ENCODE data around the gene LRRC7.

Gene LRRC7

GRCh38 chr1:69862906-69863305, 295.2 kb downstream of the LRRC7 start:
- Histone ChIP-seq H3K27me3 (ENCODE audit: insufficient read depth, low read length, poor library complexity, severe bottlenecking) (no peaks in the 10 kb centered on the region), H3K4me1 (ENCODE audit: insufficient read depth, low read length, poor library complexity, severe bottlenecking) (peaks cover 9% of the 10 kb centered on the region), H3K79me2 (ENCODE audit: insufficient read depth, low read length) (no peaks in the 10 kb centered on the region), H3K9me2 (replicated peaks; ENCODE audit: low read depth, low read length) (no peaks in the 10 kb centered on the region), H3F3A (ENCODE audit: low read depth) (no peaks in the 10 kb centered on the region), H4K20me1 (ENCODE audit: insufficient read depth, low read length, poor library complexity, severe bottlenecking) (no peaks in the 10 kb centered on the region), H3K4me3 (ENCODE audit: low read length, poor library complexity, severe bottlenecking) (no peak overlapping the region), H2AFZ (ENCODE audit: low read length) (no peak overlapping the region), H3K9me3 (ENCODE audit: insufficient read depth, low read depth, low read length) (no peaks in the 10 kb centered on the region), H3K36me3 (ENCODE audit: insufficient read depth, low read length) (no peaks in the 10 kb centered on the region), H3K9ac (ENCODE audit: low read depth, low read length, poor library complexity, severe bottlenecking) (no peak overlapping the region), H3K4me2 (ENCODE audit: low read depth, low read length, poor library complexity, severe bottlenecking) (no peak overlapping the region)
- no peak for TF ChIP-seq EZH2phosphoT487 (IDR thresholded peaks at IDR 0.05; ENCODE audit: borderline replicate concordance)
- TF ChIP-seq CTCF (conservative IDR thresholded peaks at IDR 0.05; ENCODE audit: low read length) = no peak

DNA sequence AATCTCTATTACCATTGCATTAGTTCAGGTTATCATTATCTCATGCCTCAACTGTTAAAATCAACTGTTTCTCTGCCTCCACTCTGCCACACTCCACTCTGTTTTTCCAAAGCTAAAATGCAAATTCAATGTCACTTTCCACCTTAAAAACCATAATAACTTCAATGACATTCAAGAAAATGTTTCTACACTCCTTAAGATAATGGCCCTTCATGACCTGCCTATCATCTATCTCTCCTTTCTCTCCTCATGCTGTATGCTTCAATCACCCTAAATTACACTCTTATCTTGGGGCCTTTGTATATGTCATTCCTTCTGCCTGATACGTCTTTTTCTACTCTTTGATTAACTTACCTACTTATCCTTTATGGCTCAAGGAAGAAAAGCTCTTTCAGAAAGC, 296.0 kb downstream of the LRRC7 start:
- Histone ChIP-seq H3K9me3 (ENCODE audit: insufficient read depth, low read depth, low read length) (no peaks in the 10 kb centered on the region), H4K20me1 (ENCODE audit: insufficient read depth, low read length, poor library complexity, severe bottlenecking) (no peaks in the 10 kb centered on the region), H3K9me2 (replicated peaks; ENCODE audit: low read depth, low read length) (no peaks in the 10 kb centered on the region), H3F3A (ENCODE audit: low read depth) (no peaks in the 10 kb centered on the region), H3K79me2 (ENCODE audit: insufficient read depth, low read length) (no peaks in the 10 kb centered on the region), H2AFZ (ENCODE audit: low read length) (no peak overlapping the region), H3K9ac (ENCODE audit: low read depth, low read length, poor library complexity, severe bottlenecking) (no peak overlapping the region), H3K4me2 (ENCODE audit: low read depth, low read length, poor library complexity, severe bottlenecking) (no peak overlapping the region), H3K4me3 (ENCODE audit: low read length, poor library complexity, severe bottlenecking) (no peak overlapping the region), H3K27me3 (ENCODE audit: insufficient read depth, low read length, poor library complexity, severe bottlenecking) (no peaks in the 10 kb centered on the region), H3K36me3 (ENCODE audit: insufficient read depth, low read length) (no peaks in the 10 kb centered on the region), H3K4me1 (ENCODE audit: insufficient read depth, low read length, poor library complexity, severe bottlenecking) (peaks cover 5% of the 10 kb centered on the region)
- TF ChIP-seq CTCF (conservative IDR thresholded peaks at IDR 0.05; ENCODE audit: low read length) (no peak), EZH2phosphoT487 (IDR thresholded peaks at IDR 0.05; ENCODE audit: borderline replicate concordance) (no peak)

- Histone ChIP-seq H3K9me2 (replicated peaks; ENCODE audit: low read depth, low read length) (no peaks in the 10 kb centered on the region), H3K79me2 (ENCODE audit: insufficient read depth, low read length) (no peaks in the 10 kb centered on the region), H3K4me1 (ENCODE audit: insufficient read depth, low read length, poor library complexity, severe bottlenecking) (no peaks in the 10 kb centered on the region), H3K27me3 (ENCODE audit: insufficient read depth, low read length, poor library complexity, severe bottlenecking) (no peaks in the 10 kb centered on the region), H3K36me3 (ENCODE audit: insufficient read depth, low read length) (no peaks in the 10 kb centered on the region), H4K20me1 (ENCODE audit: insufficient read depth, low read length, poor library complexity, severe bottlenecking) (no peaks in the 10 kb centered on the region), H2AFZ (ENCODE audit: low read length) (no peak overlapping the region), H3K4me3 (ENCODE audit: low read length, poor library complexity, severe bottlenecking) (no peak overlapping the region), H3K4me2 (ENCODE audit: low read depth, low read length, poor library complexity, severe bottlenecking) (no peak overlapping the region), H3K9me3 (ENCODE audit: insufficient read depth, low read depth, low read length) (no peaks in the 10 kb centered on the region), H3K9ac (ENCODE audit: low read depth, low read length, poor library complexity, severe bottlenecking) (no peak overlapping the region), H3F3A (ENCODE audit: low read depth) (no peaks in the 10 kb centered on the region)
- TF ChIP-seq EZH2phosphoT487 (IDR thresholded peaks at IDR 0.05; ENCODE audit: borderline replicate concordance) = no peak
- no peak for TF ChIP-seq CTCF (conservative IDR thresholded peaks at IDR 0.05; ENCODE audit: low read length)
Measured at GRCh38 chr1:69871412-69871811, 303.7 kb downstream of the LRRC7 start.
